Choroid plexus epithelial cell (primary cell): ENCODE measurements around the gene CYP46A1.

ENCODE experiments used
- DNase-seq: peaks from one replicate; pipeline ENCODE4 v3.0.0-alpha.2; 2010; ENCODE audit warnings: low read depth
- H3K4me3 ChIP-seq: 2 replicates; pipeline ENCODE4 v1.5.1; 2011; ENCODE audit warnings: low read depth, mild to moderate bottlenecking, control low read depth, low read length, moderate library complexity
- TF ChIP-seq, protein P1 (sequence below): conservative IDR thresholded peaks from 2 replicates; pipeline ENCODE4 v1.5.1; 2011; ENCODE audit warnings: low read depth, mild to moderate bottlenecking, control low read depth, inconsistent platforms, low read length, moderate library complexity

Gene CYP46A1

GRCh38 chr14:99764222-99764706 is 80.2 kb downstream of the CYP46A1 start:
- DNase-seq: no peak
- TF ChIP-seq, protein P1, sequence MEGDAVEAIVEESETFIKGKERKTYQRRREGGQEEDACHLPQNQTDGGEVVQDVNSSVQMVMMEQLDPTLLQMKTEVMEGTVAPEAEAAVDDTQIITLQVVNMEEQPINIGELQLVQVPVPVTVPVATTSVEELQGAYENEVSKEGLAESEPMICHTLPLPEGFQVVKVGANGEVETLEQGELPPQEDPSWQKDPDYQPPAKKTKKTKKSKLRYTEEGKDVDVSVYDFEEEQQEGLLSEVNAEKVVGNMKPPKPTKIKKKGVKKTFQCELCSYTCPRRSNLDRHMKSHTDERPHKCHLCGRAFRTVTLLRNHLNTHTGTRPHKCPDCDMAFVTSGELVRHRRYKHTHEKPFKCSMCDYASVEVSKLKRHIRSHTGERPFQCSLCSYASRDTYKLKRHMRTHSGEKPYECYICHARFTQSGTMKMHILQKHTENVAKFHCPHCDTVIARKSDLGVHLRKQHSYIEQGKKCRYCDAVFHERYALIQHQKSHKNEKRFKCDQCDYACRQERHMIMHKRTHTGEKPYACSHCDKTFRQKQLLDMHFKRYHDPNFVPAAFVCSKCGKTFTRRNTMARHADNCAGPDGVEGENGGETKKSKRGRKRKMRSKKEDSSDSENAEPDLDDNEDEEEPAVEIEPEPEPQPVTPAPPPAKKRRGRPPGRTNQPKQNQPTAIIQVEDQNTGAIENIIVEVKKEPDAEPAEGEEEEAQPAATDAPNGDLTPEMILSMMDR: no peak
- no peak overlapping the region for H3K4me3 ChIP-seq

GRCh38 chr14:99768381-99768780 is 84.3 kb downstream of the CYP46A1 start:
- H3K4me3 ChIP-seq: no peak overlapping the region
- DNase-seq: no peak
- TF ChIP-seq, protein P1: no peak

DNA sequence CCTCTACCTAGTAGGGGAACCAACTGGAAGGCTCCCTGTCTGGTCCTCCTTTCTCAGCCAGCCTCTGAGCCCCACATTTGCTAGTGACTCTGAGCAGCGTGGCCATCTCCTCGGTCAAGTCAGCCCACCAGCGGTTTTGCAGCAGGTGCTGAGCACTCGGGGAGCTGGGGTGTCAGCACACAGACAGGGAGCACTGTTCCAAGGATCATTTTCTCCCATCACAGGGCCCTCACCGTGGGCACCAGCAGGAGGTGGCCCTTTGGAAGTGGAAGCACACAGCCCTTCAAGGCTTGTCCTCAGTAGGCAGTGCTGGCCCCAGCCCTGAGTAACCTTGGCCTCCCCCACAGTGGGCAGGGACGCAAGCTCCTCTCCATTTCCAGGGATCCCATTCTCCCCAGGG is 85.0 kb downstream of the CYP46A1 start:
- TF ChIP-seq, protein P1: no peak
- no peak for DNase-seq
- no peak overlapping the region for H3K4me3 ChIP-seq

- TF ChIP-seq, protein P1: no peak
- DNase-seq: no peak
- H3K4me3 ChIP-seq: no peak overlapping the region
These were observed 85.7 kb downstream of the CYP46A1 start for GRCh38 chr14:99769799-99770198.

GRCh38 chr14:99772371-99773283 is 88.5 kb downstream of the CYP46A1 start:
- TF ChIP-seq, protein P1: no peak

GRCh38 chr14:99773521-99774497 is 89.7 kb downstream of the CYP46A1 start:
- DNase-seq: no peak
- H3K4me3 ChIP-seq: no peak overlapping the region
- TF ChIP-seq, protein P1: no peak

More at GRCh38 chr14:99772371-99773283, 88.5 kb downstream of the CYP46A1 start:
- H3K4me3 ChIP-seq: no peak overlapping the region
- no peak for DNase-seq
